ENCODE results near the gene ZNF362. TPM values are rescaled to one million over a fixed set of nuclear protein-coding genes. Genes with fewer than 3 reads are reported as not detected.

ZNF362 gene
- total and polyA plus RNA-seq, 8 donors: 1.3 to 49.8 (median 8.8) TPM

- TF ChIP-seq, protein P1, sequence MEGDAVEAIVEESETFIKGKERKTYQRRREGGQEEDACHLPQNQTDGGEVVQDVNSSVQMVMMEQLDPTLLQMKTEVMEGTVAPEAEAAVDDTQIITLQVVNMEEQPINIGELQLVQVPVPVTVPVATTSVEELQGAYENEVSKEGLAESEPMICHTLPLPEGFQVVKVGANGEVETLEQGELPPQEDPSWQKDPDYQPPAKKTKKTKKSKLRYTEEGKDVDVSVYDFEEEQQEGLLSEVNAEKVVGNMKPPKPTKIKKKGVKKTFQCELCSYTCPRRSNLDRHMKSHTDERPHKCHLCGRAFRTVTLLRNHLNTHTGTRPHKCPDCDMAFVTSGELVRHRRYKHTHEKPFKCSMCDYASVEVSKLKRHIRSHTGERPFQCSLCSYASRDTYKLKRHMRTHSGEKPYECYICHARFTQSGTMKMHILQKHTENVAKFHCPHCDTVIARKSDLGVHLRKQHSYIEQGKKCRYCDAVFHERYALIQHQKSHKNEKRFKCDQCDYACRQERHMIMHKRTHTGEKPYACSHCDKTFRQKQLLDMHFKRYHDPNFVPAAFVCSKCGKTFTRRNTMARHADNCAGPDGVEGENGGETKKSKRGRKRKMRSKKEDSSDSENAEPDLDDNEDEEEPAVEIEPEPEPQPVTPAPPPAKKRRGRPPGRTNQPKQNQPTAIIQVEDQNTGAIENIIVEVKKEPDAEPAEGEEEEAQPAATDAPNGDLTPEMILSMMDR (IDR thresholded peaks at IDR 0.05): no peak
- peak; percentile 95 for TF ChIP-seq EP300 (IDR thresholded peaks at IDR 0.05)
- TF ChIP-seq POLR2A (IDR thresholded peaks at IDR 0.05): no peak
- peak; percentile 87 to 94 (median 90) for TF ChIP-seq POLR2AphosphoS5 (IDR thresholded peaks at IDR 0.05)
- peak overlapping the region in 2 of 4 donors; percentile 19 to 43 for H3K4me3 ChIP-seq
- intact Hi-C loops (cut with DNase I; ENCODE audit: low total_unique reads): no loop called here
- WGBS, 5 donors: 8 to 31% (median 15%) methylated on average over 14 of the region's 14 CpGs
- peak; percentile 65 to 81 for DNase-seq
- peaks cover 0 to 20% (median 10%) of the 10 kb centered on the region in 4 donors for H3K36me3 ChIP-seq
- peak overlapping the region; percentile 92 to 100 (median 99) for H3K27ac ChIP-seq
- no peaks in the 10 kb centered on the region for H3K9me3 ChIP-seq
- H3K27me3 ChIP-seq: no peaks in the 10 kb centered on the region
- peaks cover 97 to 100% (median 100%) of the 10 kb centered on the region in 4 donors for H3K4me1 ChIP-seq
Measured at GRCh38 chr1:33338440-33339211, 82.3 kb downstream of the ZNF362 start.

DNA sequence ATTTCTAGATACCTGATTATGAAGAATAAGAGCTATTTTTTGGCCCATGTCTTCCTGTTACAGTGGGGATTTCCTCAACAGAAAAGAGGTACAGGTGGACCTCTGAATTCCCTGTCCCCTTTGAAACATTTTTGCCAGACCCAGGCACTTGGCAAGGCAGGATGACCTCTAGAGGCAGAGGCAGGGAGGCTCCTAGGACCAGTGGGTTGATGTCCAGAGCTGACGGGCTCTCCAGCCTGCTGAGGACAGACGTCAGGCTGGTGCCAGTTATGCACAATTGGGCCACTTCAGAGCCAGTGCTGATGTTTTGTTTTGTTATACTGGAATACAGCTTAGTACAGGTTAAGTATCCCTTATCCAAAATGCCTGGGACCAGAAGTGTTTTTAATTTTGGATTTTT lies 83.1 kb downstream of the ZNF362 start:
- WGBS, 5 donors: 7 to 41% (median 28%) methylated on average over 2 of the region's 2 CpGs
- Histone ChIP-seq H3K27me3 (no peaks in the 10 kb centered on the region), H3K4me3 (peak overlapping the region in 2 of 4 donors; percentile 19 to 43), H3K9me3 (no peaks in the 10 kb centered on the region), H3K27ac (peak overlapping the region; percentile 92 to 100 (median 99)), H3K4me1 (peaks cover 97 to 100% (median 100%) of the 10 kb centered on the region in 4 donors), H3K36me3 (peaks cover 0 to 20% (median 7%) of the 10 kb centered on the region in 4 donors)
- intact Hi-C loops (cut with DNase I; ENCODE audit: low total_unique reads): no loop called here
- no peak for DNase-seq
- no peak for TF ChIP-seq POLR2AphosphoS5 (IDR thresholded peaks at IDR 0.05)
- TF ChIP-seq POLR2A (IDR thresholded peaks at IDR 0.05): no peak
- TF ChIP-seq, protein P1 (IDR thresholded peaks at IDR 0.05): no peak
- no peak for TF ChIP-seq EP300 (IDR thresholded peaks at IDR 0.05)

GRCh38 chr1:33341190-33341589 lies 84.9 kb downstream of the ZNF362 start:
- H3K4me3 ChIP-seq: peak overlapping the region in 2 of 4 donors; percentile 3 to 43
- peak in 2 of 3 donors; percentile 21 to 47 for TF ChIP-seq POLR2AphosphoS5 (IDR thresholded peaks at IDR 0.05)
- TF ChIP-seq, protein P1 (IDR thresholded peaks at IDR 0.05): no peak
- intact Hi-C loops (cut with DNase I; ENCODE audit: low total_unique reads): no loop called here
- no peaks in the 10 kb centered on the region for H3K27me3 ChIP-seq
- no peak for DNase-seq
- H3K27ac ChIP-seq: peak overlapping the region; percentile 31 to 100 (median 99)
- H3K36me3 ChIP-seq: peaks cover 0 to 20% (median 6%) of the 10 kb centered on the region in 4 donors
- H3K4me1 ChIP-seq: peaks cover 97 to 100% (median 100%) of the 10 kb centered on the region in 4 donors
- no peaks in the 10 kb centered on the region for H3K9me3 ChIP-seq
- 56 to 76% (median 70%) methylated on average over 6 of the region's 6 CpGs for WGBS, 5 donors

- TF ChIP-seq, protein P1 (IDR thresholded peaks at IDR 0.05): no peak
- peak; percentile 79 to 91 (median 80) for TF ChIP-seq POLR2AphosphoS5 (IDR thresholded peaks at IDR 0.05)
- intact Hi-C loops (cut with DNase I; ENCODE audit: low total_unique reads): no loop called here
- peak overlapping the region; percentile 62 to 100 (median 99) for H3K27ac ChIP-seq
- peak; percentile 87 to 95 for DNase-seq
- H3K36me3 ChIP-seq: peaks cover 0 to 20% (median 6%) of the 10 kb centered on the region in 4 donors
- no peaks in the 10 kb centered on the region for H3K27me3 ChIP-seq
- peaks cover 98 to 100% (median 100%) of the 10 kb centered on the region in 4 donors for H3K4me1 ChIP-seq
- peak overlapping the region; percentile 2 to 43 (median 15) for H3K4me3 ChIP-seq
- H3K9me3 ChIP-seq: no peaks in the 10 kb centered on the region
- 14 to 23% (median 16%) methylated on average over 5 to 7 of the region's 7 CpGs for WGBS, 5 donors
Measured at GRCh38 chr1:33342041-33342723, 85.9 kb downstream of the ZNF362 start.

Measured in stomach (tissue), 9 donors.